ENCODE measurements around the gene DFFA.
"Not testable (repeated sequence)": the region's sequence is repeated elsewhere in the genome, so short reads cannot be mapped to it uniquely, and the experiment has no call there.

Gene DFFA

GRCh38 chr1:10457462-10457861 lies 14.9 kb downstream of the DFFA start:
- DNase-seq, result not testable (repeated sequence)

GRCh38 chr1:10456661-10457060 lies 15.7 kb downstream of the DFFA start:
- DNase-seq, result no peak

DNA sequence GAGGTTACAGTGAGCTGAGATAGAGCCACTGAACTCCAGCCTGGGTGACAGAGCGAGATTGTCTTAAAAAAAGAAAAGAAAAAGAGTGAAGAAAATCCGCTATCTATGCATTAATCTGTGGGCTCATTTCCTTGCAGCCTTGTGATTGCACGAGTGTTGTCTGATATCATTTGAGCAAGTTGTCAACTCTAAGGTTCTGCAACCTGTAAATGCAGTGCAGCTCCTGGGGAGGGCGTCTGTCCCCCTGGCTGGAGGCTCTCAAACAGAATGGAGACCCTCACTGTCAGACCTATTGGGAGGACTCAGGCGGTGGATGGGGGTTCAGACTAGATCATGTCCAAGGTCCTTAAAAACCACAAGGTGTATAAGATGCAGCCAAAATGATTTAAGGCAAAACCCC lies 16.3 kb downstream of the DFFA start:
- DNase-seq, result no peak

DNA sequence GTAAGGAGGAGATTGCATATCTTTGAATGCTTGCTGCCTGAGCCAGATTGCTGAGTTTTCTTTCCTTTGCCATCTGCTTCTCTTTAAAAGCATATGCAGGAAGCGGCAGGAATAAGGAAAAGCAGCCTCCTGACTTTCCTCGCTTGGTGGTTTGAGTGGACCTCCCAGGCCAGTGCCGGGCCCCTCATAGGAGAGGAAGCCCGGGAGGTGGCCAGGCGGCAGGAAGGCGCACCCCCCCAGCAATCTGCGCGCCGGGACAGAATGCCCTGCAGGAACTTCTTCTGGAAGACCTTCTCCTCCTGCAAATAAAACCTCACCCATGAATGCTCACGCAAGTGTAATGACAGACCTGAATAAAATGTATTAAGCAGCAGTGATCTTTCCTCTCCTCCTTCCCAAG lies 21.0 kb downstream of the DFFA start:
- DNase-seq, result no peak

- DNase-seq, result no peak
Measured at GRCh38 chr1:10450836-10451235, 21.5 kb downstream of the DFFA start.

- DNase-seq, result no peak
Measured at GRCh38 chr1:10450156-10450814, 22.0 kb downstream of the DFFA start.

GRCh38 chr1:10449751-10450150 lies 22.6 kb downstream of the DFFA start, which contains the start of gene CORT:
Gene CORT (plus strand): TSS chr1:10450031. CDS start chr1:10450224, 193 bp downstream.
- no peak for DNase-seq

- DNase-seq, result no peak
Measured at GRCh38 chr1:10446790-10447422, 25.4 kb downstream of the DFFA start.

- DNase-seq, result no peak
Measured at GRCh38 chr1:10444795-10445397, 27.4 kb downstream of the DFFA start.

DNA sequence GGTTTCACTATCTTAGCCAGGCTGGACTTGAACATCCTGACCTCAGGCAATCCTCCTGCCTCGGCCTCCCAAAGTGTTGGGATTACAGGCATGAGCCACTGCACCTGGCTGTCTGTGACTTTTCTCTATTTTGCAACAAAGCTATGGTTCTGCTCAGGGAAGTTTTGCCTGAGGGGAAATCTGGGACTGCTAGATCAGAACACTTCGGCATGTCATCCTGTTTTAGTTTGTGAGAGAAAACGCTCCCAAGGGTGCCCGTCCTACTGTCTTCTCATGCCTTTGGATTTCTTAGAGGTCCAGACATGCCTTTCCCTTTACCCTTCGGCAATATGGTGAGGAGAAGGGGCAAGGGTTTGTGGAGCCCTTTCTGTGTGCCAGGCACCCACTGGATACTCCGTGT lies 28.1 kb downstream of the DFFA start:
- no peak for DNase-seq

GRCh38 chr1:10440794-10441193 lies 31.5 kb downstream of the DFFA start:
- DNase-seq, result no peak

DNA sequence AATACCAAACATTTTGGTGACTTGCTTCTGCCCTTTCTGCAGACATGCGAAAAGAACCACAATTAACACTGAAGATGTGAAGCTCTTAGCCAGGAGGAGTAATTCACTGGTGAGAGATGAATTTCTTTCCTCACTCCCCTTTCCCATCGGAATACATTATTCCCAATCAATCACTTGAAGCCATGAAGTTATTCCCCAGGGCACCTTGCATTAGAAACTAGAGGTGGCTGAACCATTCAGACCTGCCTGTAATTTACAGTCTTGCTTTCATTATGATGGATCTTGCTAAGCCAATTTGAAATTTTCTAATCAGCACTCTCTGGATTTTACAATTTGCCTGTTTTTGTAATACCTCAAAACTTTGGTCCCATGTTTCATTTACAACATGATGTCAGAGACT lies 32.0 kb downstream of the DFFA start:
- no peak for DNase-seq

- DNase-seq, result no peak
Measured at GRCh38 chr1:10438677-10439163, 33.6 kb downstream of the DFFA start.

GRCh38 chr1:10437052-10437451 lies 35.3 kb downstream of the DFFA start:
- no peak for DNase-seq

DNA sequence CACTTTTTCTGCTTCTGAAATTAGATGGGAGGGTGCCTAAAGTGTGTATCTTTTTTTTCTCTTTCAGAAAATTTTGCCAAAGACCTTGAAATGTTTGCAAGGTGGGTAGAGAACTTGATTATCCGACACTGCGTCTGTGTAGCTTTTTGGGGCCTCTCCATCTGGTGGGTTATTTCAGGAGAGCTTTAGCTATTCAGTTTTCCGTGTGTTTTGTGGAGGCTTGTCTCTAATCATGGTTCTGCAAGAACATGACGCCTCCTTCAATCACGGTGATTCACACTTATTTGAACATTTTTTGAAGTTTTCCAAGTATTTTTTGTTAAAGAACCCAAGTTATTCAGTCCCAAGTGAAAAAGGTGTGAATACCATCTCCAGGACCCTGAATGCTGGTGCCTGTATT lies 37.7 kb downstream of the DFFA start:
- DNase-seq, result no peak

- DNase-seq, result no peak
Measured at GRCh38 chr1:10433790-10434189, 38.5 kb downstream of the DFFA start.

GRCh38 chr1:10432910-10433700 lies 39.2 kb downstream of the DFFA start:
- DNase-seq, result no peak

GRCh38 chr1:10431070-10431730 lies 41.1 kb downstream of the DFFA start:
- DNase-seq, result no peak

DNA sequence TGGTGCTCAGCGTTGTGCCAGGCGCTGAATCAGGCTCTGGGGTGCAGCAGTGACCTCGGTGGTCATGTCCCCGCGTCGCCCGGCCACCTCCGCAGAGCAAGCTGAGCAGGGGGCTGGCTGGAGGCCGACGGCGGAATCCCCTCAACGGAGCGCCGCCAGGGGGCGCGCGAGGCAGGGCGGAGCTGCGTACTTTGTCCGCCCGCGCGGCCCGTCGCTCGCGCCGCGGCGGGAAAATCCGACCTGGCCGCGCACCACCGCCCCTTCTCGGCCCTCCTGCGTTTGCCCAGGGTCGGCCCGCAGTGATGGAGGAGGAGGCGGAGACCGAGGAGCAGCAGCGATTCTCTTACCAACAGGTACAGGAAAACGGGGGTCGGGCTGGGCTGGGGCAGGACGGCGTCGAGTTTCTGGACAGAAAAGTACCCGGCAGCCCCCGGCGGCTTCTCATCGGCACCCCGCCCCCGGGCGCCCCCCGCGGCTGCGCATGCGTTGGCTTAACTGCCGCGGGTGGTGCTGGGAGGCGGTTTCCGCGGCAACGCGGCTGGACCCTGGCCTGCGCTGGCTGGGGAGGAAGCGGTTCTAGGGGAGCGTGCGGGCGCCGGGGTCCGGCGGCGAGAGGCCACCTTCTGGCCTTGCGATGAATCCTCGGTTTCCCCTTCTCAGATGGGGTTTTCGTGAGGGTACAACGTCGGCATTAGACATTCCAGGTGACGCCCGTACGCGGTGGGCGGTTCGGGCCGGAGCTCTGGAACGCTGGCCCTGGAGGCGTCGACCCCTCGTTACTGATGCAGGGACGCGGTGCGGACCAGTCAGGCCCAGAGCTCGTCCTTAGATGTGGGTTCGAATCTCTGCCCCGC lies 41.9 kb downstream of the DFFA start, which contains the start of gene CENPS:
CENPS (plus strand) TSS at position 218 of the 854 bp plus-strand sequence; CDS start at position 303, 85 bp downstream.
- peak; percentile 95 for DNase-seq

- DNase-seq, result no peak
Measured at GRCh38 chr1:10429868-10430215, 42.5 kb downstream of the DFFA start.

DNA sequence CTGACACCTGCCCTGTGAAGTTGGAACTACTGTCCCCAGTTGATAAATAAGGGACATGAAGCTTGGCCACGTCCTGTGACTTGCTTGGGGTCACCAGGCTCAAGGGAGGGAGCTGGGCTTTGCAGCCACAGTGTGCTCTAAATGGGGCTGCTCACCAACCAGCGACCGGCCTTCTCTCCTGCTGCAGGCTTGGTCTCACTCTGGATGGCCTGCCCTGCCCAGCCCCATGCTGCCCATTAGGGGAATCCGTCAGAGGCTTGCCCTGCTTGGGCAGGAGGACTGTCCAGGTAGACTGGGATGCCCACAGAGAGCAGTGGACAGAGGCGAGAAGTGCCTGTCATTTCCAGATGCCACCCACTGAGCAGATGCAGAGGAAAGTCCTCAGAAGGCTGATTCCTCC lies 43.3 kb downstream of the DFFA start:
- DNase-seq, result no peak

GRCh38 chr1:10426535-10426848 lies 45.8 kb downstream of the DFFA start:
- DNase-seq, result not testable (repeated sequence)
